ENCODE results near the gene EVPL. TPM values are rescaled to one million over a fixed set of nuclear protein-coding genes. Genes with fewer than 3 reads are reported as not detected.

EVPL gene
- total and polyA plus RNA-seq, 12 donors, result 0.04 to 0.31 (median 0.05) TPM; not detected in 6

GRCh38 chr17:76049836-76050537 lies 22.9 kb upstream of the EVPL start:
- H3K4me3 ChIP-seq, result no peak overlapping the region
- no peaks in the 10 kb centered on the region for H3K27me3 ChIP-seq
- peaks cover 5 to 100% (median 77%) of the 10 kb centered on the region in 9 donors for H3K36me3 ChIP-seq
- intact Hi-C loops (cut with DNase I), result no loop called here
- H3K9me3 ChIP-seq, result no peaks in the 10 kb centered on the region
- DNase-seq (no peak), ATAC-seq (no peak)
- H3K4me1 ChIP-seq, result peaks cover 0 to 3% (median 0%) of the 10 kb centered on the region in 9 donors
- no peak overlapping the region for H3K27ac ChIP-seq
- TF ChIP-seq CTCF (IDR thresholded peaks at IDR 0.05), result no peak
- 94% methylated on average over 15 of the region's 15 CpGs for WGBS, 2 donors

GRCh38 chr17:76049239-76049638 lies 22.1 kb upstream of the EVPL start:
- 83 to 88% methylated on average over 3 of the region's 3 CpGs for WGBS, 2 donors
- intact Hi-C loops (cut with DNase I), result no loop called here
- no peak overlapping the region for H3K27ac ChIP-seq

GRCh38 chr17:76048711-76049110 lies 21.6 kb upstream of the EVPL start:
- TF ChIP-seq CTCF (IDR thresholded peaks at IDR 0.05), result no peak
- H3K36me3 ChIP-seq, result peaks cover 5 to 100% (median 78%) of the 10 kb centered on the region in 9 donors
- H3K27ac ChIP-seq, result no peak overlapping the region
- 85 to 87% methylated on average over 9 of the region's 9 CpGs for WGBS, 2 donors
- no peaks in the 10 kb centered on the region for H3K9me3 ChIP-seq
- intact Hi-C loops (cut with DNase I), result no loop called here
- no peak for ATAC-seq
- H3K4me3 ChIP-seq, result no peak overlapping the region
- peaks cover 0 to 3% (median 0%) of the 10 kb centered on the region in 9 donors for H3K4me1 ChIP-seq
- DNase-seq, result no peak
- H3K27me3 ChIP-seq, result no peaks in the 10 kb centered on the region

More at GRCh38 chr17:76049239-76049638, 22.1 kb upstream of the EVPL start:
- H3K4me1 ChIP-seq, result peaks cover 0 to 3% (median 0%) of the 10 kb centered on the region in 9 donors
- H3K36me3 ChIP-seq, result peaks cover 5 to 100% (median 77%) of the 10 kb centered on the region in 9 donors
- DNase-seq (no peak), ATAC-seq (no peak)
- no peak overlapping the region for H3K4me3 ChIP-seq
- H3K27me3 ChIP-seq, result no peaks in the 10 kb centered on the region
- H3K9me3 ChIP-seq, result no peaks in the 10 kb centered on the region
- no peak for TF ChIP-seq CTCF (IDR thresholded peaks at IDR 0.05)

GRCh38 chr17:76048025-76048605 lies 21.0 kb upstream of the EVPL start:
- ATAC-seq (no peak), DNase-seq (no peak)
- Histone ChIP-seq H3K36me3 (peaks cover 11 to 100% (median 78%) of the 10 kb centered on the region in 9 donors), H3K4me3 (no peak overlapping the region), H3K27me3 (no peaks in the 10 kb centered on the region), H3K9me3 (no peaks in the 10 kb centered on the region), H3K27ac (no peak overlapping the region), H3K4me1 (peaks cover 0 to 3% (median 0%) of the 10 kb centered on the region in 9 donors)
- 82 to 84% methylated on average over 9 of the region's 9 CpGs for WGBS, 2 donors
- TF ChIP-seq CTCF (IDR thresholded peaks at IDR 0.05), result no peak
- intact Hi-C loops (cut with DNase I), result no loop called here

Measured in heart right ventricle (tissue), 16 donors.